H9 (cell line): ENCODE measurements around the gene IRF1. TPM values are rescaled to one million over a fixed set of nuclear protein-coding genes. Genes with fewer than 3 reads are reported as not detected.

Experiments used
- DNase-seq: peaks from one replicate; pipeline ENCODE4 v3.0.0-alpha.2; 2017
- H2AFZ ChIP-seq: one replicate; pipeline ENCODE4 v1.6.1; 2013; ENCODE audit warnings: mild to moderate bottlenecking, low read length, control low read depth, moderate library complexity
- H2AK5ac ChIP-seq: 2 replicates; pipeline ENCODE4 v1.6.1; 2013; ENCODE audit warnings: low read length, control low read depth, mixed read lengths; ENCODE audit not compliant: insufficient read length
- H2BK120ac ChIP-seq: one replicate; pipeline ENCODE4 v1.6.1; 2013; ENCODE audit warnings: low read depth, mild to moderate bottlenecking, low read length, control low read depth, inconsistent platforms; ENCODE audit not compliant: poor library complexity, severe bottlenecking
- H2BK12ac ChIP-seq: 2 replicates; pipeline ENCODE4 v1.6.1; 2013; ENCODE audit warnings: low read length, control low read depth, mixed read lengths, low read depth; ENCODE audit not compliant: insufficient read length
- H2BK15ac ChIP-seq: 2 replicates; pipeline ENCODE4 v1.6.1; 2013; ENCODE audit warnings: low read depth, low read length, control low read depth
- H2BK20ac ChIP-seq: one replicate; pipeline ENCODE4 v1.6.1; 2013; ENCODE audit warnings: low read depth, mild to moderate bottlenecking, low read length, control low read depth, inconsistent platforms; ENCODE audit not compliant: poor library complexity, severe bottlenecking
- H2BK5ac ChIP-seq: 2 replicates; pipeline ENCODE4 v1.6.1; 2013; ENCODE audit warnings: low read length, control low read depth, mixed read lengths; ENCODE audit not compliant: insufficient read length
- H3K14ac ChIP-seq: 2 replicates; pipeline ENCODE4 v1.6.1; 2013; ENCODE audit warnings: low read length, control low read depth; ENCODE audit not compliant: insufficient read depth
- H3K18ac ChIP-seq: 2 replicates; pipeline ENCODE4 v1.6.1; 2013; ENCODE audit warnings: low read depth, mild to moderate bottlenecking, mixed read lengths, low read length, control low read depth; ENCODE audit not compliant: insufficient read length
- H3K23ac ChIP-seq: 2 replicates; pipeline ENCODE4 v1.6.1; 2013; ENCODE audit warnings: low read length, control low read depth, mixed read lengths, low read depth; ENCODE audit not compliant: insufficient read length
- H3K23me2 ChIP-seq: 2 replicates; pipeline ENCODE4 v1.6.1; 2013; ENCODE audit warnings: low read depth, mild to moderate bottlenecking, mixed read lengths, low read length, control low read depth; ENCODE audit not compliant: insufficient read length, poor library complexity, severe bottlenecking
- H3K27ac ChIP-seq: 2 replicates; pipeline ENCODE4 v1.5.1; 2013; ENCODE audit warnings: low read length, control low read depth, mixed read lengths, low read depth; ENCODE audit not compliant: insufficient read length
- H3K27me3 ChIP-seq: 2 replicates; pipeline ENCODE4 v1.6.1; 2013; ENCODE audit warnings: low read length, control low read depth, inconsistent platforms; ENCODE audit not compliant: insufficient read depth
- H3K4ac ChIP-seq: 2 replicates; pipeline ENCODE4 v1.6.1; 2013; ENCODE audit warnings: low read depth, mild to moderate bottlenecking, control low read depth, inconsistent platforms, low read length, moderate library complexity
- H3K4me1 ChIP-seq: 2 replicates; pipeline ENCODE4 v1.6.1; 2013; ENCODE audit warnings: low read length, control low read depth, inconsistent platforms; ENCODE audit not compliant: insufficient read depth
- H3K4me2 ChIP-seq: 2 replicates; pipeline ENCODE4 v1.6.1; 2013; ENCODE audit warnings: low read length, control low read depth, mixed read lengths; ENCODE audit not compliant: insufficient read length, insufficient read depth
- H3K56ac ChIP-seq: 2 replicates; pipeline ENCODE4 v1.6.1; 2013; ENCODE audit warnings: low read depth, mild to moderate bottlenecking, mixed read lengths, low read length, control low read depth; ENCODE audit not compliant: insufficient read length
- H3K79me1 ChIP-seq: 2 replicates; pipeline ENCODE4 v1.6.1; 2013; ENCODE audit warnings: low read depth, mild to moderate bottlenecking, moderate library complexity, low read length, control low read depth, inconsistent platforms; ENCODE audit not compliant: insufficient read depth, poor library complexity, severe bottlenecking
- H3K79me2 ChIP-seq: 2 replicates; pipeline ENCODE4 v1.6.1; 2013; ENCODE audit warnings: low read length, control low read depth, inconsistent platforms; ENCODE audit not compliant: insufficient read depth
- H3K9ac ChIP-seq: 2 replicates; pipeline ENCODE4 v1.6.1; 2013; ENCODE audit warnings: low read length, control low read depth, mixed read lengths; ENCODE audit not compliant: insufficient read length; ENCODE audit errors: extremely low read depth
- H3K9me3 ChIP-seq: one replicate; pipeline ENCODE4 v1.6.1; 2013; ENCODE audit warnings: low read depth, low read length, inconsistent platforms; ENCODE audit not compliant: control insufficient read depth
- H3T11ph ChIP-seq: one replicate; pipeline ENCODE4 v1.6.1; 2013; ENCODE audit warnings: mild to moderate bottlenecking, low read length, control low read depth, inconsistent platforms
- H4K20me1 ChIP-seq: one replicate; pipeline ENCODE4 v1.6.1; 2013; ENCODE audit not compliant: control insufficient read depth, insufficient read length, insufficient read depth
- H4K5ac ChIP-seq: 2 replicates; pipeline ENCODE4 v1.6.1; 2013; ENCODE audit warnings: low read depth, mild to moderate bottlenecking, mixed read lengths, low read length, control low read depth; ENCODE audit not compliant: insufficient read length
- H4K8ac ChIP-seq: replicated peaks from 2 replicates; pipeline ENCODE4 v1.6.1; 2013; ENCODE audit warnings: low read length, control low read depth, mixed read lengths, low read depth; ENCODE audit not compliant: insufficient read length
- H4K91ac ChIP-seq: 2 replicates; pipeline ENCODE4 v1.6.1; 2013; ENCODE audit warnings: low read depth, mild to moderate bottlenecking, moderate library complexity, mixed read lengths, low read length, control low read depth; ENCODE audit not compliant: insufficient read length
- H3K27ac Mint-ChIP-seq, 3 experiments: 2 replicates in 2 of 3; 3 replicates in 1 of 3; pipeline ENCODE4 v1.8.0; 2020 to 2021; ENCODE audit warnings: mixed read lengths in 3 of 3, mild to moderate bottlenecking in 1 of 3, moderate library complexity in 1 of 3
- H3K27me3 Mint-ChIP-seq: 2 replicates; pipeline ENCODE4 v1.8.0; 2021; ENCODE audit warnings: low read depth, mild to moderate bottlenecking, moderate library complexity, mixed read lengths
- H3K36me3 Mint-ChIP-seq, 3 experiments: 2 replicates in 2 of 3; 3 replicates in 1 of 3; pipeline ENCODE4 v1.8.0; 2020 to 2021; ENCODE audit warnings: low read depth in 3 of 3, mixed read lengths in 3 of 3; ENCODE audit not compliant: insufficient read depth in 1 of 3
- H3K4me1 Mint-ChIP-seq, 2 experiments: 2 replicates each; pipeline ENCODE4 v1.8.0; 2020; ENCODE audit warnings: mixed read lengths in 2 of 2
- H3K4me3 Mint-ChIP-seq, 2 experiments: 2 replicates in 1 of 2; 3 replicates in 1 of 2; pipeline ENCODE4 v1.8.0; 2020 to 2021; ENCODE audit warnings: mild to moderate bottlenecking in 2 of 2, mixed read lengths in 2 of 2, moderate library complexity in 1 of 2
- H3K9me3 Mint-ChIP-seq, 2 experiments: 2 replicates in 1 of 2; 3 replicates in 1 of 2; pipeline ENCODE4 v1.8.0; 2020; ENCODE audit warnings: mild to moderate bottlenecking in 2 of 2, mixed read lengths in 2 of 2, moderate library complexity in 1 of 2
- WGBS: extraction: QIAGEN DNeasy Blood & Tissue Kit; methylation state at CpG from one replicate; pipeline ENCODE4 v1.1.7; 2013; ENCODE audit warnings: missing lambda C conversion rate, low lambda C conversion rate, mixed read lengths; ENCODE audit not compliant: insufficient read length; ENCODE audit errors: extremely low coverage; 5-methylcytosine and 5-hydroxymethylcytosine counted together
- total RNA-seq: library from RNA; stranded (reverse); gene quantifications from 2 replicates; pipeline ENCODE4 v1.2.1, GENCODE V29; 2021
- TF ChIP-seq, protein P1 (sequence below): fragments of 200-600 bp; sonication (generic); conservative IDR thresholded peaks from 3 replicates; pipeline ENCODE4 v1.8.0; 2021; ENCODE audit warnings: antibody characterized with exemption, mild to moderate bottlenecking

Gene IRF1
- total RNA-seq, 1 experiment from 2014 or later, result 8.7 TPM

DNA sequence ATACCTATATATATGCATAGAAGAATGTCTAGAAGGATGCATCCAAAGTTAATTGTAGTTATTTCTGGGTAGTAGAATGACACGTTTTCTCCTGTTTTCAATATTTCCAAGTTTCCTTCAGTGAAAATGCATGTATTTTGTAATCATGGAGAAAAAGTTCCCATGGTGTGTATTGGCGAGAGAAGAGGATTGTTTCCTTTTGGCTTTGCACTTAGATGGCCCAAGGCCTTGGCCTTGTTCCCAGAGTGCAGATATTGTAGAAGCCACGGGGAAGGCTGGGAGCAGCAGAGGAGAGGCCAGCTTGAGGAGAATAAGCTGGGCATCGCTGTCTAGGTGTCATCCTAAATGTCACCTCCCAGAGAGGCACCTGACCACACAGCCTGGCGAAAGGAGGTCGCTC, 44.0 kb downstream of the IRF1 start:
- no peak for DNase-seq
- H2AK5ac ChIP-seq, result no peak overlapping the region
- Mint-ChIP-seq H3K4me3 (no peak overlapping the region), H3K27ac (no peak overlapping the region), H3K27me3 (peaks cover 8% of the 10 kb centered on the region), H3K4me1 (peaks cover 39 to 41% of the 10 kb centered on the region in 2 experiments), H3K36me3 (peaks cover 0 to 9% (median 2%) of the 10 kb centered on the region in 3 experiments; a peak in 3 of 7 replicates), H3K9me3 (peaks cover 0 to 9% of the 10 kb centered on the region in 2 experiments; a peak in 3 of 5 replicates)
- no peak overlapping the region for H3K27ac ChIP-seq
- no peak overlapping the region for H3K14ac ChIP-seq
- no peaks in the 10 kb centered on the region for H3K23me2 ChIP-seq
- H3K4me1 ChIP-seq, result peaks cover 8% of the 10 kb centered on the region
- H3T11ph ChIP-seq, result no peak overlapping the region
- H2BK15ac ChIP-seq, result no peak overlapping the region
- WGBS, result no CpG with 5 or more reads among the region's 6 CpGs
- H4K5ac ChIP-seq, result no peak overlapping the region
- no peaks in the 10 kb centered on the region for H4K20me1 ChIP-seq
- no peak overlapping the region for H3K4ac ChIP-seq
- no peak overlapping the region for H2BK5ac ChIP-seq
- H3K9me3 ChIP-seq, result no peaks in the 10 kb centered on the region
- H4K91ac ChIP-seq, result no peak overlapping the region
- no peak overlapping the region for H2BK20ac ChIP-seq
- TF ChIP-seq, protein P1, sequence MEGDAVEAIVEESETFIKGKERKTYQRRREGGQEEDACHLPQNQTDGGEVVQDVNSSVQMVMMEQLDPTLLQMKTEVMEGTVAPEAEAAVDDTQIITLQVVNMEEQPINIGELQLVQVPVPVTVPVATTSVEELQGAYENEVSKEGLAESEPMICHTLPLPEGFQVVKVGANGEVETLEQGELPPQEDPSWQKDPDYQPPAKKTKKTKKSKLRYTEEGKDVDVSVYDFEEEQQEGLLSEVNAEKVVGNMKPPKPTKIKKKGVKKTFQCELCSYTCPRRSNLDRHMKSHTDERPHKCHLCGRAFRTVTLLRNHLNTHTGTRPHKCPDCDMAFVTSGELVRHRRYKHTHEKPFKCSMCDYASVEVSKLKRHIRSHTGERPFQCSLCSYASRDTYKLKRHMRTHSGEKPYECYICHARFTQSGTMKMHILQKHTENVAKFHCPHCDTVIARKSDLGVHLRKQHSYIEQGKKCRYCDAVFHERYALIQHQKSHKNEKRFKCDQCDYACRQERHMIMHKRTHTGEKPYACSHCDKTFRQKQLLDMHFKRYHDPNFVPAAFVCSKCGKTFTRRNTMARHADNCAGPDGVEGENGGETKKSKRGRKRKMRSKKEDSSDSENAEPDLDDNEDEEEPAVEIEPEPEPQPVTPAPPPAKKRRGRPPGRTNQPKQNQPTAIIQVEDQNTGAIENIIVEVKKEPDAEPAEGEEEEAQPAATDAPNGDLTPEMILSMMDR, result no peak
- H3K56ac ChIP-seq, result no peak overlapping the region
- H3K9ac ChIP-seq, result no peak overlapping the region
- H3K18ac ChIP-seq, result no peak overlapping the region
- H3K79me1 ChIP-seq, result no peaks in the 10 kb centered on the region
- no peak overlapping the region for H3K23ac ChIP-seq
- no peaks in the 10 kb centered on the region for H3K79me2 ChIP-seq
- H3K4me2 ChIP-seq, result no peak overlapping the region
- H3K27me3 ChIP-seq, result no peaks in the 10 kb centered on the region; the same call in 1 of the 2 replicates
- no peak overlapping the region for H2AFZ ChIP-seq
- no peak overlapping the region for H4K8ac ChIP-seq
- no peak overlapping the region for H2BK120ac ChIP-seq
- H2BK12ac ChIP-seq, result no peak overlapping the region
